Colonic mucosa (tissue), 4 donors: ENCODE data around the gene DXO. TPM values are rescaled to one million over a fixed set of nuclear protein-coding genes. Genes with fewer than 3 reads are reported as not detected.
A peak's percentile ranks its signal among the peaks of the same experiment; 100 is the strongest.

Experiments used
- DNase-seq: peaks from one replicate; pipeline ENCODE4 v3.0.0-alpha.2; 2020
- H3K27ac ChIP-seq: fragments of 200-600 bp; one replicate; pipeline ENCODE4 v1.8.0; 2021
- H3K27me3 ChIP-seq: fragments of 200-600 bp; one replicate; pipeline ENCODE4 v1.8.0; 2021
- H3K36me3 ChIP-seq: fragments of 200-600 bp; one replicate; pipeline ENCODE4 v1.8.0; 2021
- H3K4me1 ChIP-seq: fragments of 200-600 bp; one replicate; pipeline ENCODE4 v1.8.0; 2021; ENCODE audit warnings: mild to moderate bottlenecking
- H3K4me3 ChIP-seq: fragments of 200-600 bp; one replicate; pipeline ENCODE4 v1.8.0; 2021
- H3K9ac ChIP-seq, 2 donors: one replicate each; pipeline ENCODE4 v1.7.0; 2013; ENCODE audit warnings: control low read depth in 2 of 2, low read depth in 2 of 2, low read length in 2 of 2
- H3K9me3 ChIP-seq: fragments of 200-600 bp; one replicate; pipeline ENCODE4 v1.8.0; 2021
- CTCF ChIP-seq: fragments of 200-600 bp; IDR thresholded peaks from one replicate; pipeline ENCODE4 v1.8.0; 2022; ENCODE audit warnings: antibody characterized with exemption, mild to moderate bottlenecking
- intact Hi-C: fragments of 100-400 bp; cut with DNase I; formaldehyde crosslinking; loops from one replicate; pipeline ENCODE4 v1.14.1; 2022
- total RNA-seq, 2 donors: library from RNA; stranded (reverse); fragmentation: NEBNext Ultra II Directional in 1 of 2; extraction: Animal tissue kit (Norgen Biotek cat#: 25700) in 1 of 2; gene quantifications; one replicate each; pipeline ENCODE4 v1.2.1, GENCODE V29; 2021
- donor health status: healthy.
- donor health status: DM: no; HTN: no; CAD: no.
- donor health status: DM: no; HTN: no; CAD: no.

DXO gene
- total RNA-seq, 2 donors from 2014 or later: 13.0 to 16.1 TPM

GRCh38 chr6:31952140-31952805 lies 19.7 kb downstream of the DXO start:
- DNase-seq: peak; percentile 66
- Histone ChIP-seq H3K27ac (no peak overlapping the region), H3K9me3 (no peaks in the 10 kb centered on the region), H3K9ac (no peak overlapping the region), H3K27me3 (no peaks in the 10 kb centered on the region), H3K4me1 (no peaks in the 10 kb centered on the region), H3K36me3 (peaks cover 11% of the 10 kb centered on the region), H3K4me3 (no peak overlapping the region)
- peak; percentile 66 for TF ChIP-seq CTCF
- intact Hi-C loops: loop anchor here (5.0 to 10.0 kb wide), 3 partner anchors 50 to 277 kb away; partner anchors contain the start of genes SAPCD1 and ZBTB12

- no peak overlapping the region for H3K4me3 ChIP-seq
- peaks cover 2% of the 10 kb centered on the region for H3K4me1 ChIP-seq
- DNase-seq: no peak
- H3K27me3 ChIP-seq: no peaks in the 10 kb centered on the region
- no peaks in the 10 kb centered on the region for H3K9me3 ChIP-seq
- no peak for TF ChIP-seq CTCF
- H3K27ac ChIP-seq: no peak overlapping the region
- intact Hi-C loops: loop anchor here (5.0 to 10.0 kb wide), 3 partner anchors 48 to 275 kb away; partner anchors contain the start of genes SAPCD1 and ZBTB12
- H3K9ac ChIP-seq: no peak overlapping the region
- H3K36me3 ChIP-seq: no peaks in the 10 kb centered on the region
Measured at GRCh38 chr6:31949926-31950548, 21.9 kb downstream of the DXO start.

GRCh38 chr6:31948753-31949413 lies 23.1 kb downstream of the DXO start:
- TF ChIP-seq CTCF: no peak
- no peak overlapping the region for H3K9ac ChIP-seq
- peaks cover 7% of the 10 kb centered on the region for H3K4me1 ChIP-seq
- no peaks in the 10 kb centered on the region for H3K9me3 ChIP-seq
- no peak overlapping the region for H3K27ac ChIP-seq
- intact Hi-C loops: no loop called here
- H3K27me3 ChIP-seq: no peaks in the 10 kb centered on the region
- H3K4me3 ChIP-seq: no peak overlapping the region
- no peaks in the 10 kb centered on the region for H3K36me3 ChIP-seq
- no peak for DNase-seq

GRCh38 chr6:31948306-31948705 lies 23.6 kb downstream of the DXO start:
- Histone ChIP-seq H3K27me3 (no peaks in the 10 kb centered on the region), H3K4me3 (no peak overlapping the region), H3K9me3 (no peaks in the 10 kb centered on the region), H3K27ac (no peak overlapping the region), H3K9ac (no peak overlapping the region), H3K4me1 (peaks cover 7% of the 10 kb centered on the region), H3K36me3 (no peaks in the 10 kb centered on the region)
- no peak for DNase-seq
- intact Hi-C loops: no loop called here
- TF ChIP-seq CTCF: no peak

GRCh38 chr6:31947864-31948263 lies 24.1 kb downstream of the DXO start:
- Histone ChIP-seq H3K4me1 (peaks cover 7% of the 10 kb centered on the region), H3K27ac (no peak overlapping the region), H3K9me3 (no peaks in the 10 kb centered on the region), H3K36me3 (no peaks in the 10 kb centered on the region), H3K27me3 (no peaks in the 10 kb centered on the region), H3K9ac (no peak overlapping the region), H3K4me3 (no peak overlapping the region)
- no peak for TF ChIP-seq CTCF
- intact Hi-C loops: no loop called here
- DNase-seq: no peak
